Fibroblast of lung (primary cell): ENCODE measurements around the gene TBC1D14.

Experiments used
- CTCF ChIP-seq, 2 donors: IDR thresholded peaks in 1 of 2; conservative IDR thresholded peaks in 1 of 2; 1 replicate in 1 of 2; 2 replicates in 1 of 2; pipeline ENCODE4 v1.5.1; 2011 to 2012; ENCODE audit warnings: low read length in 2 of 2, control low read depth in 1 of 2, inconsistent platforms in 1 of 2, low read depth in 1 of 2, mild to moderate bottlenecking in 1 of 2
- EZH2 ChIP-seq: IDR thresholded peaks from 2 replicates; pipeline ENCODE4 v1.5.1; 2012; ENCODE audit warnings: low read length, control low read depth, mild to moderate bottlenecking; ENCODE audit errors: missing control alignments

- no peak for TF ChIP-seq EZH2
- TF ChIP-seq CTCF (conservative IDR thresholded peaks at IDR 0.05 in 1 of 2, IDR thresholded peaks at IDR 0.05 in 1 of 2; ENCODE audit: low read depth in 1 of 2, low read length in 2 of 2): no peak
Measured at GRCh38 chr4:6965329-6965728, 55.7 kb downstream of the TBC1D14 start.
